HUDEP-2 (cell line): Measurements from ENCODE around the gene TYK2.
"Not testable (repeated sequence)": the region's sequence is repeated elsewhere in the genome, so short reads cannot be mapped to it uniquely, and the experiment has no call there.

ENCODE experiments used
- DNase-seq, 76 experiments: peaks; one replicate each; lab custom pipeline; 2025; ENCODE audit not compliant: unreplicated experiment in 76 of 76; lab: John Stamatoyannopoulos, UW

TYK2 gene

GRCh38 chr19:10380313-10381102, at the start of gene TYK2:
Gene TYK2 (minus strand): TSS chr19:10380572. CDS start chr19:10378406, 2,166 bp downstream.
- peak; percentile 89 to 100 (median 99) for DNase-seq

DNA sequence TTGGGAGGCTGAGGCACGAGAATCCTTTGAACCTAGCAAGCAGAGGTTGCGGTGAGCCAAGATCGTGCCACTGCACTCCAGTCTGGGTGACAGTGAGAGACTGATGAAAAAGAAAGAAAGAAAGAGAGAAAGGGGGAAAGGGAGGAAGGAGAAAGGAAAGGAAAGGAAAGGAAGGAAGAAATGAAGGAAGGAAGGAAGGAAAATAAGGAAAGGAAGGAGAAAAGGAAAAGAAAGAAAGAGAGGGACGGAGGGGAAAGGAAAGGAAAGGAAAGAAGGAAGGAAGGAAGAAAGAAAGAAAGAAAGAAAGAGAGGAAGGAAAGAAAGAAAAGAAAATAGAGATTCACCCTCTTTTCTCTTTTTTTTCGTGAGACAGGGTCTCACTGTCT, 48.6 kb upstream of the TYK2 start:
- no peak for DNase-seq

- no peak for DNase-seq
These were observed 46.8 kb upstream of the TYK2 start for GRCh38 chr19:10427169-10427568.

GRCh38 chr19:10424011-10424637, 43.8 kb upstream of the TYK2 start:
- DNase-seq: peak in 64 of 76 experiments; percentile 26 to 88 (median 74)

- DNase-seq: no peak
These were observed 42.5 kb upstream of the TYK2 start for GRCh38 chr19:10422846-10423245.

DNA sequence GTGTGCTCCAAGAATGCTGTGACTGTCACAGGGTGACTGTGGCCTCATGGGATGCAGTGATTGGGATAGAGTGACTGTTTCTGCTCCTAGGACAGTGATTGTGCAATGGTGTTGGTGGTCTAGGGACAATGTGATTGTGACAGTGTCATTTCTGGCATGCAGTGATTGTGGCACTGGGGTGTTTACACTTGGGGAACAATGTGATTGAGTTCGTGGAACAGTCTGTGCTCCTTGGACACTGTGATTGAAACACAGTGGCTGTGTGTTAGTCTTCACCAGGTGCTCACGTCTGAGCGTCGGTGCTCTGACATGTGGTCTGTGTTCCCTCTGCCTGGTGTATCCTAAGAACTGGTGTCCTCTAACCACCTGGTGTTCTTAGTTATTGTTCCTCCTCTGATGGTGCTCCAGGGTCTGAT, 41.7 kb upstream of the TYK2 start:
- peak in 1 of 76 experiments; percentile 36 for DNase-seq

- DNase-seq: peak in 2 of 76 experiments; percentile 20
These were observed 41.1 kb upstream of the TYK2 start for GRCh38 chr19:10421240-10422045.

GRCh38 chr19:10420444-10421239, 40.3 kb upstream of the TYK2 start, which contains the start of gene PDE4A:
Gene PDE4A (plus strand): TSS chr19:10420538. CDS start chr19:10420765, 227 bp downstream.
- DNase-seq: peak in 63 of 76 experiments; percentile 27 to 92 (median 73)

GRCh38 chr19:10419646-10420443, 39.5 kb upstream of the TYK2 start:
- DNase-seq: peak; percentile 75 to 99 (median 96)

DNA sequence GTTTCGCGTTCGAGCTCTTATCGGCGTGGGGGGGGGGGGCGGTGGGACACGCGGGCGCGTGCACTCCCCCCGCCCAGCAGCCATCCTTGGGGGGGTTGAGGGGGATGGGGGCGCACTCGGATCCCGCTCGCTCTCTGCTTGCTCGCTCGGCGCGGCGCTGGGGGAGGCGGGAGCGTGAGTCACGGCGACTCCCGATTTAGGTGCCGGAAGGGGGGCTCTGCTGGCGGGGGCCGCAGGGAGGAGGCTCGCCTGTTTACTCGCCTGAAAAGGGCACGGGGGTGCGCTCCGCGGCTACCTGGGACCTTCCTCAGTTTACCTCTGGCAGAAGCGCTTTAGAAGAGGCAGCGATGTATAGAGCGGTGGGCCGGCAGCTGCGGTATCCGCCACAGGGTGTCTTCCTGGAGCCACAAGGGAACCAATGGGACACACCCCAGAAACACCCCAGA, 38.9 kb upstream of the TYK2 start:
- peak in 46 of 76 experiments; percentile 49 to 99 (median 71) for DNase-seq

- DNase-seq: peak in 42 of 76 experiments; percentile 13 to 72 (median 48)
These were observed 38.3 kb upstream of the TYK2 start for GRCh38 chr19:10418485-10419199.

DNA sequence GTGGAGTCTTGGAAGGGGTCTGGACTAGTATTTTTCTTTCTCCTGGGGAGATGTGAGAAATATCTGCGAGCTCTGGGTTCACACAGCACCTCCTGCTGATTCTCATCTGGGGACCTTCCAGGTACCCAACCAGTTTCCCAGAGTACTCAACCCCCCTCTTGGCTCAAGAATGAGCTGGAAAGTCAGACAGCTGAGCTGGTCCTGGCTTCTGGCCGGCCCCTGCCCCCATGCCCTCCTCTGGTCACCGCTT, 37.8 kb upstream of the TYK2 start:
- DNase-seq: peak in 11 of 76 experiments; percentile 30 to 65 (median 51)

- DNase-seq: peak in 24 of 76 experiments; percentile 17 to 95 (median 42)
These were observed 37.3 kb upstream of the TYK2 start for GRCh38 chr19:10417541-10418234.

- DNase-seq: peak; percentile 70 to 100 (median 97)
These were observed 36.2 kb upstream of the TYK2 start for GRCh38 chr19:10416380-10417257.

DNA sequence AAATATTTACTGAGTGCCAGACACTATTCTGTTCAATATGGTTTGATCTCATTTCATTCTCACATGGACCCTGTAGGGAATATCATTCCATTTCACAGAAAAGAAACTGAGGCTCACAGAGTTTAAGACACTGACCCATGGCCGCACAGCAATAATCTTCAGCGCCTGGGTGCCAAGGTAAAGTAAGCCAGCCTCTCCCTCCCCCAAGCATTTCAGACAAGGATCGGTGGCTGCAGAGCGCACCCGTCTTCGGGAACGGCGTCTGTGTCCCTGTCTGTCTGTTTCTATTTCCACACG, 35.7 kb upstream of the TYK2 start:
- peak in 3 of 76 experiments; percentile 35 to 53 (median 45) for DNase-seq

DNA sequence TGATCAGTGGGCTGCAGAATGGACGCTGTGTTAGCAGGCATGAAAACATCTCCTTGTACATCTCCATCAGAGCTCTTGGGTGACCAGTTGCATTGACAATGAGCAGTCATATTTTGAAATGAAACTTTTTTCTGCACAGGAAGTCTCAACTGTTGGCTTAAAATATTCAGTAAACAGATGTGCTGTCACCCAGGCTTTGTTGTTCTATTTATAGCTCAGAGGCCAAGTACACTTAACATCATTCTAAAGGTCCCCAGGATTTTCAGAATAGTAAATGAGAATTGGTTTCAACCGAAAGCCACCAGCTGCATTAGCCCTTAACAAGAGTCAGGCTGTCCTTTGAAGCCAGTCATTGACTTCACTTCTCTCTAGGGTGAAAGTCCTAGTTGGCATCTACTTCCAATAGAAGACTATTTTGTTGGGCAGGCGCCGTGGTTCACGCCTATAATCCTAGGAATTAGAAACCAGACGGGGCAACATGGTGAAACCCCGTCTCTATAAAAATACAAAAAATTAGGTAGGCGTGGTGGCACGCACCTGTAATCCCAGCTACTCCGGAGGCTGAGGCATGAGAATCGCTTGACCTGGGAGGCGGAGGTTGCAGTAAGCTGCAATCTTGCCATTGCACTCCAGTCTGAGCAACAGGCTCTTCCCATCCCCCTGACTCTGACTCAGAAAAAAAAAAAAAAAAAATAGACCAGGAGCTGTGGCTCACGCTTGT, 32.0 kb upstream of the TYK2 start:
- DNase-seq: no peak

DNA sequence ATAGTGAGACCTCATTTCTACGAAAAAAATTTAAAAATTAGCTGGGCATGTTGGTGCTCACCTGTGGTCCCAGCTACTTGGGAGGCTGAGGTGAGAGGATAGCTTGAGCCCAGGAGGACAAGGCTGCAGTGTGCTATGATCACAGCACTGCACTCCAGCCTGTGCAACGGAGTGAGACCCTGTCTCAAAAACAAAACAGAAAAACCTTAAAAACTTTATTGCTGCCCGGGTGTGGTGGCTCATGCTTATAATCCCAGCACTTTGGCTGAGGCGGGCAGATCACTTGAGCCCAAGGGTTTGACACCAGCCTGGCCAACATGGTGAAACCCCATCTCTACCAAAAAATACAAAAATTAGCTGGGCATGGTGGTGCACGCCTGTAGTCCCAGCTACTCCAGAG, 30.9 kb upstream of the TYK2 start:
- DNase-seq: not testable (repeated sequence)
